ENCODE results near the gene STRA6. TPM values are rescaled to one million over a fixed set of nuclear protein-coding genes. Genes with fewer than 3 reads are reported as not detected.

STRA6 gene
- total and polyA plus RNA-seq, 7 donors = 0.05 TPM; not detected in 6

GRCh38 chr15:74240897-74241614, 38.5 kb upstream of the STRA6 start:
- Histone ChIP-seq H3K36me3 (ENCODE audit: insufficient read depth in 1 of 2, low read depth in 1 of 2) (no peaks in the 10 kb centered on the region), H3K4me3 (no peak overlapping the region), H3K9me3 (no peaks in the 10 kb centered on the region), H3K27ac (no peak overlapping the region), H3K4me1 (peaks cover 16% of the 10 kb centered on the region), H3K27me3 (ENCODE audit: insufficient read depth in 3 of 3, low read length in 2 of 3) (peaks cover 0 to 9% (median 5%) of the 10 kb centered on the region in 3 donors)
- no peak for ATAC-seq
- DNase-seq = no peak
- WGBS, 3 donors = 71 to 82% (median 80%) methylated on average over 4 of the region's 4 CpGs
- TF ChIP-seq CTCF (IDR thresholded peaks at IDR 0.05) = no peak
- intact Hi-C loops (cut with DNase I) = no loop called here

- no peaks in the 10 kb centered on the region for H3K36me3 ChIP-seq (ENCODE audit: insufficient read depth in 1 of 2, low read depth in 1 of 2)
- no peak overlapping the region for H3K4me3 ChIP-seq
- intact Hi-C loops (cut with DNase I) = no loop called here
- TF ChIP-seq CTCF (IDR thresholded peaks at IDR 0.05) = peak; percentile 52
- ATAC-seq = peak; percentile 88 to 95 (median 90)
- WGBS, 3 donors = 6 to 16% (median 11%) methylated on average over 5 of the region's 5 CpGs
- peak; percentile 85 to 87 for DNase-seq
- H3K27ac ChIP-seq = no peak overlapping the region
- H3K27me3 ChIP-seq (ENCODE audit: insufficient read depth in 3 of 3, low read length in 2 of 3) = peaks cover 0 to 5% (median 1%) of the 10 kb centered on the region in 3 donors
- peaks cover 16% of the 10 kb centered on the region for H3K4me1 ChIP-seq
- H3K9me3 ChIP-seq = no peaks in the 10 kb centered on the region
Observed at GRCh38 chr15:74240002-74240568, 37.5 kb upstream of the STRA6 start.

- intact Hi-C loops (cut with DNase I) = no loop called here
- TF ChIP-seq CTCF (IDR thresholded peaks at IDR 0.05) = no peak
- Histone ChIP-seq H3K4me1 (peaks cover 16% of the 10 kb centered on the region), H3K36me3 (ENCODE audit: insufficient read depth in 1 of 2, low read depth in 1 of 2) (no peaks in the 10 kb centered on the region), H3K27me3 (ENCODE audit: insufficient read depth in 3 of 3, low read length in 2 of 3) (no peaks in the 10 kb centered on the region), H3K9me3 (no peaks in the 10 kb centered on the region), H3K27ac (no peak overlapping the region), H3K4me3 (no peak overlapping the region)
- 43 to 52% (median 49%) methylated on average over 6 of the region's 6 CpGs for WGBS, 3 donors
- DNase-seq (no peak), ATAC-seq (no peak)
Observed at GRCh38 chr15:74239051-74239705, 36.6 kb upstream of the STRA6 start.

- no peaks in the 10 kb centered on the region for H3K27me3 ChIP-seq (ENCODE audit: insufficient read depth in 3 of 3, low read length in 2 of 3)
- no peak within 1 kb of the TSS for H3K4me3 ChIP-seq
- H3K4me1 ChIP-seq = peaks cover 16% of the 10 kb centered on the region
- no peak within 1 kb of the TSS for H3K27ac ChIP-seq
- no peaks in the 10 kb centered on the region for H3K9me3 ChIP-seq
- no peak for ATAC-seq
- intact Hi-C loops (cut with DNase I) = no loop called here
- no peaks in the 10 kb centered on the region for H3K36me3 ChIP-seq (ENCODE audit: insufficient read depth in 1 of 2, low read depth in 1 of 2)
- no peak for DNase-seq
- no peak for TF ChIP-seq CTCF (IDR thresholded peaks at IDR 0.05)
- WGBS, 3 donors = 81 to 87% (median 83%) methylated on average over 6 of the region's 6 CpGs
Observed at GRCh38 chr15:74235962-74236361, 33.4 kb upstream of the STRA6 start, which contains the start of gene CCDC33. Gene CCDC33, plus strand, starts transcription at chr15:74236326. Its CDS starts 394 bp downstream, at chr15:74236720.
